OCI-LY3 (cell line): ENCODE measurements around the gene RELN.

ENCODE experiments used
- EZH2phosphoT487 ChIP-seq: fragments of 200-600 bp; shearing (Covaris generic); IDR thresholded peaks from 2 replicates; pipeline ENCODE4 v1.6.1; 2018; ENCODE audit warnings: antibody characterized with exemption, mixed run types, low read depth
- TF ChIP-seq, protein P1 (sequence below): fragments of 200-600, 300-600 bp; sonication (generic); IDR thresholded peaks from 2 replicates; pipeline ENCODE4 v1.5.1; 2014; ENCODE audit warnings: antibody characterized with exemption, low read length, low read depth

DNA sequence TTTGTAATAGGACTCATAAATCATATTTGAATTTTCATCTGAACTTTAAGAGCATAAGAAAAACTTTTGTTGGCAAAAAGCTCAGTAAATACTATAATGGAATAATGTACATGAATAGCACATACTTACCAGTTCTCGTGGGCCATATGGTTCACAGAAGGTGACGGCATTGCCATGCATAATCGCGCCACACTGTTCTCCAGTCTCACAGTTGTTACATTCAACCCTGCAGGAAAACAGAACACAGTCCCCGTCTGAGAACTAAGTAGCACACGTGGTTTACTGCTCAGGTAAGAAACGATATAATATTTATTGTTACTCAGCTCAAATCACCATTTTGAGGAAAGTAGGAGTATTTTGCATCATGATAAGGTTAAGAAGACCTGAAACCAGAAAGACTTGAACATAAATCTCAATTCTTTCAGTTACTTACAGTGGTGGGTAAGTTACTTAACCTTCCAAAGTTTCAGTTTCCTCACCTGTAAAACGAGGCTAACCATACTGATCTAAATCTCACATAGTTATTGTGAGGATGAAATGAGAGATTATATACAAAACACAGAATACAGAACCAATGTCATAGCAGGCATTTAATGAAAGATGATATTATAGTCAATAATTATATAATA is 261.4 kb downstream of the RELN start:
- TF ChIP-seq, protein P1, sequence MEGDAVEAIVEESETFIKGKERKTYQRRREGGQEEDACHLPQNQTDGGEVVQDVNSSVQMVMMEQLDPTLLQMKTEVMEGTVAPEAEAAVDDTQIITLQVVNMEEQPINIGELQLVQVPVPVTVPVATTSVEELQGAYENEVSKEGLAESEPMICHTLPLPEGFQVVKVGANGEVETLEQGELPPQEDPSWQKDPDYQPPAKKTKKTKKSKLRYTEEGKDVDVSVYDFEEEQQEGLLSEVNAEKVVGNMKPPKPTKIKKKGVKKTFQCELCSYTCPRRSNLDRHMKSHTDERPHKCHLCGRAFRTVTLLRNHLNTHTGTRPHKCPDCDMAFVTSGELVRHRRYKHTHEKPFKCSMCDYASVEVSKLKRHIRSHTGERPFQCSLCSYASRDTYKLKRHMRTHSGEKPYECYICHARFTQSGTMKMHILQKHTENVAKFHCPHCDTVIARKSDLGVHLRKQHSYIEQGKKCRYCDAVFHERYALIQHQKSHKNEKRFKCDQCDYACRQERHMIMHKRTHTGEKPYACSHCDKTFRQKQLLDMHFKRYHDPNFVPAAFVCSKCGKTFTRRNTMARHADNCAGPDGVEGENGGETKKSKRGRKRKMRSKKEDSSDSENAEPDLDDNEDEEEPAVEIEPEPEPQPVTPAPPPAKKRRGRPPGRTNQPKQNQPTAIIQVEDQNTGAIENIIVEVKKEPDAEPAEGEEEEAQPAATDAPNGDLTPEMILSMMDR, result no peak
- TF ChIP-seq EZH2phosphoT487, result no peak
